H1 (cell line): ENCODE data around the gene TRMT61B. TPM values are rescaled to one million over a fixed set of nuclear protein-coding genes. Genes with fewer than 3 reads are reported as not detected.
A peak's percentile ranks its signal among the peaks of the same experiment; 100 is the strongest.

Experiments used
- CTCF ChIA-PET: fragments of 300-600 bp; sonication (Branson Sonifier 250); formaldehyde crosslinking; loops from one replicate; lab custom pipeline; 2021; ENCODE audit not compliant: partially characterized antibody; lab: Charles Lee
- POLR2A ChIA-PET: fragments of 300-600 bp; sonication (Branson Sonifier 250); formaldehyde crosslinking; loops from one replicate; lab custom pipeline; 2021; ENCODE audit warnings: inconsistent platforms; ENCODE audit not compliant: partially characterized antibody; lab: Charles Lee
- DNase-seq, 2 experiments: peaks; one replicate each; pipeline versions ENCODE4 v3.0.0 to v3.0.0-alpha.2; 2010 to 2022; ENCODE audit warnings: low spot score in 2 of 2, low read depth in 1 of 2, mixed read lengths in 1 of 2
- FAIRE-seq: peaks from 2 replicates; lab custom pipeline; 2011; peaks lifted over from hg19 to GRCh38; lab: Jason Lieb, UNC
- H2AFZ ChIP-seq: 2 replicates; pipeline ENCODE4 v1.8.1; 2012; ENCODE audit warnings: low read length, inconsistent platforms
- H2AK5ac ChIP-seq: 2 replicates; pipeline ENCODE4 v1.6.1; 2013; ENCODE audit warnings: low read depth, low read length
- H2BK120ac ChIP-seq: replicated peaks from 2 replicates; pipeline ENCODE3; 2013; ENCODE audit warnings: low read depth, low read length, inconsistent platforms
- H2BK12ac ChIP-seq: 2 replicates; pipeline ENCODE4 v1.6.1; 2013; ENCODE audit warnings: low read depth, low read length
- H2BK15ac ChIP-seq: 2 replicates; pipeline ENCODE4 v1.6.1; 2013; ENCODE audit warnings: low read length
- H2BK20ac ChIP-seq: 2 replicates; pipeline ENCODE4 v1.6.1; 2013; ENCODE audit warnings: low read length
- H2BK5ac ChIP-seq: 2 replicates; pipeline ENCODE4 v1.6.1; 2013; ENCODE audit warnings: low read depth, low read length
- H3K14ac ChIP-seq: 2 replicates; pipeline ENCODE4 v1.6.1; 2013; ENCODE audit warnings: inconsistent platforms; ENCODE audit not compliant: insufficient read length
- H3K18ac ChIP-seq: 2 replicates; pipeline ENCODE4 v1.6.1; 2013; ENCODE audit warnings: low read length; ENCODE audit errors: extremely low read depth
- H3K23ac ChIP-seq: 2 replicates; pipeline ENCODE4 v1.6.1; 2013; ENCODE audit warnings: inconsistent platforms; ENCODE audit not compliant: insufficient read length
- H3K23me2 ChIP-seq: 2 replicates; pipeline ENCODE4 v1.6.1; 2013; ENCODE audit warnings: low read depth, low read length
- H3K27ac ChIP-seq: 2 replicates; pipeline ENCODE4 v1.6.1; 2011; ENCODE audit warnings: low read depth, low read length, inconsistent platforms
- H3K27me3 ChIP-seq, 4 experiments: replicated peaks in 1 of 4; 1 replicate in 1 of 4; 2 replicates in 3 of 4; pipeline versions ENCODE4 v1.6.1 to v1.8.1; 2011 to 2013; ENCODE audit warnings: low read length in 3 of 4, mild to moderate bottlenecking in 3 of 4, inconsistent platforms in 2 of 4, mixed read lengths in 2 of 4, moderate library complexity in 1 of 4; ENCODE audit not compliant: control insufficient read depth in 3 of 4, insufficient read depth in 3 of 4; ENCODE audit errors: extremely low read depth in 1 of 4
- H3K36me3 ChIP-seq, 4 experiments: 2 replicates each; pipeline versions ENCODE4 v1.6.1 to v1.8.1; 2011 to 2013; ENCODE audit warnings: mild to moderate bottlenecking in 4 of 4, low read length in 3 of 4, moderate library complexity in 2 of 4, control low read depth in 1 of 4, inconsistent platforms in 1 of 4; ENCODE audit not compliant: insufficient read depth in 4 of 4, control insufficient read depth in 2 of 4
- H3K4ac ChIP-seq: replicated peaks from 2 replicates; pipeline ENCODE3; 2013; ENCODE audit warnings: low read length, low read depth, mixed read lengths, inconsistent platforms; ENCODE audit not compliant: insufficient read length
- H3K4me1 ChIP-seq, 4 experiments: replicated peaks in 1 of 4; 1 replicate in 1 of 4; 2 replicates in 3 of 4; pipeline versions ENCODE4 v1.6.1 to v1.8.1; 2011 to 2013; ENCODE audit warnings: low read length in 3 of 4, inconsistent platforms in 2 of 4, mixed read lengths in 1 of 4; ENCODE audit not compliant: insufficient read depth in 4 of 4, control insufficient read depth in 3 of 4
- H3K4me2 ChIP-seq, 2 experiments: 2 replicates each; pipeline versions ENCODE4 v1.6.1 to v1.8.1; 2011 to 2013; ENCODE audit warnings: low read depth in 2 of 2, low read length in 2 of 2, control low read depth in 1 of 2, inconsistent platforms in 1 of 2, mild to moderate bottlenecking in 1 of 2; ENCODE audit not compliant: insufficient read depth in 1 of 2
- H3K4me3 ChIP-seq, 4 experiments: fragments of 200-600, 300-600 bp in 1 of 4; sonication (generic), shearing (Covaris generic), sonication (Bioruptor Twin) in 1 of 4; 2 replicates each; pipeline versions ENCODE4 v1.5.1 to v1.8.1; 2011 to 2016; ENCODE audit warnings: low read length in 4 of 4, low read depth in 3 of 4, control low read depth in 2 of 4, inconsistent platforms in 2 of 4, mild to moderate bottlenecking in 2 of 4, mixed read lengths in 1 of 4, moderate library complexity in 1 of 4; ENCODE audit not compliant: insufficient read depth in 2 of 4; ENCODE audit errors: extremely low read depth in 1 of 4
- H3K56ac ChIP-seq: replicated peaks from 2 replicates; pipeline ENCODE3; 2013; ENCODE audit warnings: low read depth, mild to moderate bottlenecking, mixed read lengths, low read length, inconsistent platforms; ENCODE audit not compliant: insufficient read length
- H3K79me1 ChIP-seq: 2 replicates; pipeline ENCODE4 v1.6.1; 2013; ENCODE audit warnings: low read depth, low read length, control low read depth
- H3K79me2 ChIP-seq, 2 experiments: 2 replicates each; pipeline versions ENCODE4 v1.6.1 to v1.8.1; 2012 to 2013; ENCODE audit warnings: low read length in 2 of 2, mild to moderate bottlenecking in 2 of 2, inconsistent platforms in 1 of 2; ENCODE audit not compliant: insufficient read depth in 2 of 2, control insufficient read depth in 1 of 2
- H3K9ac ChIP-seq, 4 experiments: replicated peaks in 1 of 4; 1 replicate in 1 of 4; 2 replicates in 3 of 4; pipeline versions ENCODE4 v1.6.1 to v1.8.1; 2011 to 2013; ENCODE audit warnings: low read depth in 3 of 4, low read length in 3 of 4, control low read depth in 2 of 4, mild to moderate bottlenecking in 2 of 4, moderate library complexity in 2 of 4, inconsistent platforms in 1 of 4; ENCODE audit errors: extremely low read depth in 1 of 4
- H3K9me3 ChIP-seq, 2 experiments: 2 replicates each; pipeline versions ENCODE4 v1.6.1 to v1.8.1; 2012 to 2013; ENCODE audit warnings: mild to moderate bottlenecking in 2 of 2, moderate library complexity in 2 of 2, control low read depth in 1 of 2, inconsistent platforms in 1 of 2, low read depth in 1 of 2, low read length in 1 of 2, mixed read lengths in 1 of 2; ENCODE audit not compliant: insufficient read depth in 2 of 2
- H4K20me1 ChIP-seq, 2 experiments: replicated peaks in 1 of 2; 2 replicates each; pipeline versions ENCODE3 to v1.8.1; 2011 to 2013; ENCODE audit warnings: inconsistent platforms in 2 of 2, low read length in 2 of 2, mild to moderate bottlenecking in 1 of 2; ENCODE audit not compliant: insufficient read depth in 2 of 2, control insufficient read depth in 1 of 2
- H4K5ac ChIP-seq: 2 replicates; pipeline ENCODE4 v1.6.1; 2013; ENCODE audit warnings: low read length, low read depth, mixed read lengths, inconsistent platforms; ENCODE audit not compliant: insufficient read length
- H4K8ac ChIP-seq: 2 replicates; pipeline ENCODE4 v1.8.0; 2013; ENCODE audit warnings: mild to moderate bottlenecking, moderate library complexity, low read length, inconsistent platforms; ENCODE audit not compliant: insufficient read depth; ENCODE audit errors: extremely low read depth
- H4K91ac ChIP-seq: replicated peaks from 2 replicates; pipeline ENCODE3; 2013; ENCODE audit warnings: low read length, mixed read lengths, inconsistent platforms; ENCODE audit not compliant: insufficient read length
- CHD1 ChIP-seq: IDR thresholded peaks from 2 replicates; pipeline ENCODE4 v1.6.1; 2012; ENCODE audit warnings: low read depth, low read length, improper control_type of control experiment
- JUND ChIP-seq: IDR thresholded peaks from 2 replicates; pipeline ENCODE4 v1.6.1; 2011; ENCODE audit warnings: mild to moderate bottlenecking, improper control_type of control experiment, low read length
- MAX ChIP-seq: IDR thresholded peaks from 2 replicates; pipeline ENCODE4 v1.6.1; 2012; ENCODE audit warnings: inconsistent platforms
- POLR2A ChIP-seq, 2 experiments: IDR thresholded peaks; 1 replicate in 1 of 2; 2 replicates in 1 of 2; pipeline ENCODE4 v1.6.1; 2011; ENCODE audit warnings: low read depth in 2 of 2, low read length in 2 of 2, mild to moderate bottlenecking in 2 of 2; ENCODE audit errors: control extremely low read depth in 1 of 2
- RAD21 ChIP-seq, 2 experiments: IDR thresholded peaks in 1 of 2; conservative IDR thresholded peaks in 1 of 2; 2 replicates each; pipeline ENCODE4 v1.6.1; 2011; ENCODE audit warnings: low read depth in 2 of 2, low read length in 2 of 2, improper control_type of control experiment in 1 of 2, inconsistent platforms in 1 of 2, mild to moderate bottlenecking in 1 of 2, moderate library complexity in 1 of 2
- RNF2 ChIP-seq: fragments of 200-900, 300-1000 bp; sonication (generic); IDR thresholded peaks from 2 replicates; pipeline ENCODE4 v1.7.1; 2016; ENCODE audit warnings: borderline replicate concordance, low read depth, mild to moderate bottlenecking, antibody characterized with exemption, low read length; ENCODE audit not compliant: poor library complexity, severe bottlenecking; ENCODE audit errors: missing control alignments
- TCF12 ChIP-seq: IDR thresholded peaks from 2 replicates; pipeline ENCODE4 v1.6.1; 2011; ENCODE audit warnings: low read depth, mild to moderate bottlenecking, low read length
- WGBS, 2 experiments: shearing (Covaris generic) in 1 of 2; methylation state at CpG; one replicate each; pipeline versions ENCODE4 v1.1.6 to v1.1.7; 2013 to 2015; ENCODE audit warnings: low lambda C conversion rate in 2 of 2, mixed read lengths in 2 of 2, inconsistent platforms in 1 of 2, low coverage in 1 of 2, missing lambda C conversion rate in 1 of 2; ENCODE audit not compliant: insufficient replicate concordance in 2 of 2, insufficient coverage in 1 of 2, insufficient read length in 1 of 2; ENCODE audit errors: extremely low coverage in 1 of 2, missing lambda C conversion rate in 1 of 2; 5-methylcytosine and 5-hydroxymethylcytosine counted together
- long read RNA-seq, 2 experiments: library from RNA in 1 of 2; library from capped mRNA in 1 of 2; stranded (forward); transcript quantifications; one replicate each; pipeline ENCODE4 v2.0.0, GENCODE V29; 2021; ENCODE audit warnings: inconsistent platforms in 1 of 2
- polyA minus RNA-seq, 3 experiments: library from RNA; depleted of rRNA, polyadenylated mRNA; stranded (reverse); fragments of >200 nt; gene quantifications; 1 replicate in 2 of 3; 2 replicates in 1 of 3; pipeline ENCODE4 v1.2.3, GENCODE V29; 2011
- polyA plus RNA-seq, 7 experiments: library from polyadenylated mRNA; depleted of rRNA in 3 of 7; stranded (reverse) in 5 of 7; unstranded in 2 of 7; fragments of >200 nt in 5 of 7; fragments of 200-250 nt in 2 of 7; gene quantifications; 1 replicate in 5 of 7; 2 replicates in 1 of 7; 4 replicates in 1 of 7; pipeline versions ENCODE4 v1.2.1 to v1.2.3, GENCODE V29; 2011 to 2013; ENCODE audit warnings: missing spikeins in 2 of 7, mixed read lengths in 2 of 7
- total RNA-seq: library from RNA; stranded (reverse); fragmentation: NEBNext Ultra II Directional; extraction: Animal tissue kit (Norgen Biotek cat#: 25700); gene quantifications from 2 replicates; pipeline ENCODE4 v1.2.1, GENCODE V29; 2021

TRMT61B gene
- total RNA-seq (27.8 and 30.1 TPM in 2 replicates), polyA plus RNA-seq (2011; rRNA removed) (8.2 and 10.4 TPM in 2 replicates), polyA minus RNA-seq (2011; rRNA and poly(A)+ RNA removed) (9.2 and 10.3 TPM in 2 replicates)
- polyA plus RNA-seq (2011; cell fraction: cytosol; rRNA removed): 15.5 TPM
- 6.9 TPM for polyA plus RNA-seq (2011; cell fraction: nucleus; rRNA removed)
- polyA plus RNA-seq (2012, experiment 1 of 2): 16.2 to 24.4 TPM (median 18.2 TPM) in 4 replicates
- 7.0 TPM for polyA plus RNA-seq (2012, experiment 2 of 2)
- 14.1 TPM for polyA plus RNA-seq (2013, experiment 1 of 2)
- 14.2 TPM for polyA plus RNA-seq (2013, experiment 2 of 2)
- polyA minus RNA-seq (2011; cell fraction: cytosol; rRNA and poly(A)+ RNA removed): 7.8 TPM
- 10.8 TPM for polyA minus RNA-seq (2011; cell fraction: nucleus; rRNA and poly(A)+ RNA removed)
- long read RNA-seq, experiment 1, transcript TRMT61B-201 (7 exons, 1,836 nt): major isoform, 25 of 41 reads
- long read RNA-seq, experiment 1, partial matches to known transcripts: 3 of 41 reads
- long read RNA-seq, experiment 1, other reads (novel, unspliced or antisense): 13 of 41 reads
- long read RNA-seq, experiment 2, transcript TRMT61B-201 (7 exons, 1,836 nt): major isoform, 36 of 71 reads
- long read RNA-seq, experiment 2, partial matches to known transcripts: 12 of 71 reads
- long read RNA-seq, experiment 2, other reads (novel, unspliced or antisense): 23 of 71 reads

GRCh38 chr2:28870146-28870891, at the start of gene TRMT61B:
TRMT61B (minus strand) TSS chr2:28870309; CDS start chr2:28870277, 32 bp downstream.
- Histone ChIP-seq H3K79me1 (0 out of 2 replicates have a peak, but pooled peaks cover 4% of the 10 kb centered on the region), H3K23ac (no peak within 1 kb of the TSS), H3K4me1 (no peaks in the 10 kb centered on the region; a peak in 1 of 7 replicates), H3K18ac (peak within 1 kb of the TSS; percentile 93), H2BK12ac (no peak within 1 kb of the TSS), H3K27me3 (no peaks in the 10 kb centered on the region), H3K14ac (no peak within 1 kb of the TSS), H3K56ac (peak within 1 kb of the TSS; percentile 54), H2BK20ac (no peak within 1 kb of the TSS), H3K36me3 (peaks cover 0 to 4% (median 0%) of the 10 kb centered on the region in 4 experiments; a peak in 1 of 8 replicates), H3K4me2 (peak within 1 kb of the TSS; percentile 58 to 90), H2AFZ (peak within 1 kb of the TSS; percentile 99), H3K4ac (peak within 1 kb of the TSS; percentile 44), H3K79me2 (peaks cover 5 to 37% of the 10 kb centered on the region in 2 experiments), H2BK5ac (peak within 1 kb of the TSS; percentile 77; the same call in 1 of the 2 replicates), H3K27ac (peak within 1 kb of the TSS; percentile 76), H2BK15ac (0 out of 2 replicates have a peak within 1 kb of the TSS, but pooled peaks have one; percentile 88), H4K91ac (no peak within 1 kb of the TSS), H3K9me3 (no peaks in the 10 kb centered on the region), H4K8ac (peak within 1 kb of the TSS; percentile 96), H2AK5ac (no peak within 1 kb of the TSS), H4K5ac (peak within 1 kb of the TSS; percentile 69), H2BK120ac (no peak within 1 kb of the TSS), H4K20me1 (no peaks in the 10 kb centered on the region), H3K23me2 (0 out of 2 replicates have a peak, but pooled peaks cover 6% of the 10 kb centered on the region), H3K4me3 (peak within 1 kb of the TSS; percentile 75 to 87 (median 84)), H3K9ac (peak within 1 kb of the TSS; percentile 82 to 87 (median 85))
- WGBS, 2 experiments: 3% methylated on average over 57 of the region's 57 CpGs; no CpG with 5 or more reads in 1 of the 2 experiments
- ChIA-PET POLR2A (interaction anchor here (0.6 to 4.0 kb wide), 15 partner anchors 8 to 186 kb away, joined by 3 to 63 read pairs (median 3); partner anchors contain the start of genes PPP1CB and WDR43), CTCF (interaction anchor here (0.9 to 2.7 kb wide), 4 partner anchors 11 to 304 kb away, joined by 3 to 9 read pairs (median 4); no protein-coding TSS in a partner anchor)
- no peak for FAIRE-seq
- DNase-seq: peak; percentile 88 to 99
- no peak for TF ChIP-seq RNF2
- TF ChIP-seq POLR2A (IDR thresholded peaks at IDR 0.05; ENCODE audit: control extremely low read depth in 1 of 2, low read depth in 2 of 2, low read length in 2 of 2): peak; percentile 96
- TF ChIP-seq RAD21 (IDR thresholded peaks at IDR 0.05 in 1 of 2, conservative IDR thresholded peaks at IDR 0.05 in 1 of 2; ENCODE audit: low read depth in 2 of 2, low read length in 2 of 2): no peak
- TF ChIP-seq TCF12: 0 out of 2 replicates have a peak, but pooled peaks have one; percentile 73
- TF ChIP-seq JUND: 0 out of 2 replicates have a peak, but pooled peaks have one; percentile 41
- no peak for TF ChIP-seq CHD1
- peak; percentile 96 for TF ChIP-seq MAX
